ENCODE results near the gene RILPL1.

DNA sequence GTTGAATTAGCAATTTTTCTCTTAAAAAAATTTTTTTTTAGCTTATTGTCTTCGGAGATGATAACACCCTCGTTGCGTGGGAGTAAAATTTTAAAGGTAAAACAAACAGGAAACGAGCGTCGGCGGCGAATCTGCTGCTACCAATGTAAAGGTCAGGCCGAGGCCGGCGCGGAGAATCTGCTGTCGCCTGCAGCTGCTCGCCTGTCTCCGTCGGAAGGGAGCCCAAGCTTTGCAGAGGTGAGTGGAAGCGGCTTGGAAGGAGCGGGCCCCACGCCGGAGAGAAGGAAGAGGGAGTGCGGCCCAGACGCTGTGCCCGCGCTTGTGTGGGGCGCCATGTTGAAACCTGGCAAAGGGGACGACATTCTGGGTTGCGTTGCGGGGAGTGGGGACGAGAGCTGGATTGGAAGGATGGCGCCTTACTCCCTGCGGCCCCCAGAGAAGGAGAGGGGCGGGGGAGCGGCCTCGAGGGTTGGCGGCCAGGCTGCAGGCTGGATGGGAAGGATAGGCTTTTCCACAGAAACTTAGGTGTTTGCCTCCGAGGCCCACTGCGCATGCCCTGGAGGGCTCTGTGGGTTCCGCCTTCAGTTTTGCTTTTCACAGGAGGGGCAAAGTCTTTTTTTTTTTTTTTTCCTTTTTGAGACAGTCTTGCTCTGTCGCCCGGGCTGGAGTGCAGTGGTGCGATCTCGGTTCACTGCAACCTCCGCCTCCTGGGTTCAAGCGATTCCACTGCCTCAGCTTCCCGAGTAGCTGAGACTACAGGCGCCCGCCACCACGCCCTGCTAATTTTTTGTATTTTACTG lies 75.3 kb downstream of the RILPL1 start, which contains the start of gene SNRNP35:
- TF ChIP-seq, protein P1, sequence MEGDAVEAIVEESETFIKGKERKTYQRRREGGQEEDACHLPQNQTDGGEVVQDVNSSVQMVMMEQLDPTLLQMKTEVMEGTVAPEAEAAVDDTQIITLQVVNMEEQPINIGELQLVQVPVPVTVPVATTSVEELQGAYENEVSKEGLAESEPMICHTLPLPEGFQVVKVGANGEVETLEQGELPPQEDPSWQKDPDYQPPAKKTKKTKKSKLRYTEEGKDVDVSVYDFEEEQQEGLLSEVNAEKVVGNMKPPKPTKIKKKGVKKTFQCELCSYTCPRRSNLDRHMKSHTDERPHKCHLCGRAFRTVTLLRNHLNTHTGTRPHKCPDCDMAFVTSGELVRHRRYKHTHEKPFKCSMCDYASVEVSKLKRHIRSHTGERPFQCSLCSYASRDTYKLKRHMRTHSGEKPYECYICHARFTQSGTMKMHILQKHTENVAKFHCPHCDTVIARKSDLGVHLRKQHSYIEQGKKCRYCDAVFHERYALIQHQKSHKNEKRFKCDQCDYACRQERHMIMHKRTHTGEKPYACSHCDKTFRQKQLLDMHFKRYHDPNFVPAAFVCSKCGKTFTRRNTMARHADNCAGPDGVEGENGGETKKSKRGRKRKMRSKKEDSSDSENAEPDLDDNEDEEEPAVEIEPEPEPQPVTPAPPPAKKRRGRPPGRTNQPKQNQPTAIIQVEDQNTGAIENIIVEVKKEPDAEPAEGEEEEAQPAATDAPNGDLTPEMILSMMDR (IDR thresholded peaks at IDR 0.05; ENCODE audit: low read depth, low read length): no peak
- peak; percentile 75 for TF ChIP-seq MYC (IDR thresholded peaks at IDR 0.05; ENCODE audit: low read depth, low read length)
- TF ChIP-seq POLR2A (IDR thresholded peaks at IDR 0.05; ENCODE audit: extremely low read depth, insufficient read length): peak; percentile 59
- TF ChIP-seq, protein P2, sequence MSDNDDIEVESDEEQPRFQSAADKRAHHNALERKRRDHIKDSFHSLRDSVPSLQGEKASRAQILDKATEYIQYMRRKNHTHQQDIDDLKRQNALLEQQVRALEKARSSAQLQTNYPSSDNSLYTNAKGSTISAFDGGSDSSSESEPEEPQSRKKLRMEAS (IDR thresholded peaks at IDR 0.05; ENCODE audit: low read depth, low read length): peak; percentile 79; the same call in 1 of the 2 replicates
